Left lung (tissue), 10 donors: ENCODE measurements around the gene PLEKHO2. TPM values are rescaled to one million over a fixed set of nuclear protein-coding genes. Genes with fewer than 3 reads are reported as not detected.

Experiments
- ATAC-seq: fragments of 200-7000 bp; cut with Tn5 transposase; one replicate; pipeline ENCODE4 v1.9.1; 2020; ENCODE audit warnings: moderate library complexity
- DNase-seq, 4 donors: peaks; one replicate each; pipeline ENCODE4 v3.0.0-alpha.2; 2013 to 2020
- H3K27ac ChIP-seq, 2 donors: fragments of 200-600 bp; sonication (generic) in 1 of 2; one replicate each; pipeline versions ENCODE4 v1.5.0 to v1.8.0; 2020 to 2021
- H3K27me3 ChIP-seq, 2 donors: fragments of 200-600 bp; sonication (generic) in 1 of 2; one replicate each; pipeline versions ENCODE4 v1.5.0 to v1.8.0; 2020 to 2021
- H3K36me3 ChIP-seq, 2 donors: fragments of 200-600 bp; sonication (generic) in 1 of 2; one replicate each; pipeline versions ENCODE4 v1.5.0 to v1.8.0; 2020 to 2021
- H3K4me1 ChIP-seq, 2 donors: fragments of 200-600 bp; one replicate each; pipeline ENCODE4 v1.8.0; 2021
- H3K4me3 ChIP-seq, 2 donors: fragments of 200-600 bp; sonication (generic) in 1 of 2; one replicate each; pipeline versions ENCODE4 v1.5.0 to v1.8.0; 2020 to 2021; ENCODE audit warnings: mild to moderate bottlenecking in 1 of 2
- H3K9me3 ChIP-seq, 2 donors: fragments of 200-600 bp; sonication (generic) in 1 of 2; one replicate each; pipeline versions ENCODE4 v1.5.0 to v1.8.0; 2020 to 2021
- intact Hi-C, 2 donors: fragments of 100-400 bp; cut with DNase I; formaldehyde crosslinking; loops; one replicate each; pipeline versions ENCODE4 v1.11.2 to v1.14.2; 2022
- polyA plus RNA-seq, 6 donors: library from polyadenylated mRNA; unstranded; fragments of 120-200 nt; gene quantifications; one replicate each; pipeline ENCODE4 v1.2.1, GENCODE V29; 2013; ENCODE audit not compliant: insufficient read length in 6 of 6
- total RNA-seq, 2 donors: library from RNA; stranded (reverse); fragmentation: NEBNext Ultra II Directional; extraction: Animal tissue kit (Norgen Biotek cat#: 25700); gene quantifications; one replicate each; pipeline ENCODE4 v1.2.1, GENCODE V29; 2021
- TF ChIP-seq, protein P1 (sequence below), 2 donors: fragments of 200-600 bp; sonication (generic) in 1 of 2; IDR thresholded peaks; one replicate each; pipeline versions ENCODE4 v1.5.0 to v1.8.0; 2021; ENCODE audit warnings: antibody characterized with exemption in 2 of 2
- donor health status: DM: no; HTN: yes; CAD: no.
- donor health status: DM: no; HTN: no; CAD: no.

Gene PLEKHO2
- total and polyA plus RNA-seq, 8 donors: 22.0 to 91.8 (median 26.7) TPM

DNA sequence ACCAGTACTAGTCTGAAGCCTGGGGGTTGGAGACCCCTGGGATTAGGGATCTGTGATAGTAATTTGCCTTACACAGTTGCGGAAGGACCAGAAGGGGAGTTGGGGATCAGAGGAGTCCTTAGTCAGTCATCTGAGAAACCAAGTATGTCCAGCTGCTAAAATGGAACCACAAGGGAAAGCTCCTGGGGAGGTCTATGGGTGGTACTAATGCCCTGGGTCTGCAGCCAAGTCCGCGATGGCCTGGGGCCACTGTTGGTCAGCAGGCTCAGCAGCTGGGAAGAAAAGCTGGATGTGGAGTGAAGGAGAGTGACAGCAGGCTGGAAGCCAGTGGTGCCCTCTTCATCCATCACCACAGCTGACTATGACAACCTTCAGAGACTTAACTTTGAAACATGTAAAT lies 67.8 kb downstream of the PLEKHO2 start:
- intact Hi-C loops: loop anchor here in 1 of 2 donors (10.0 kb wide), 1 partner anchor 175 kb away; no protein-coding TSS in a partner anchor
- no peak for ATAC-seq
- Histone ChIP-seq H3K27me3 (peaks cover 0 to 31% of the 10 kb centered on the region in 2 donors), H3K27ac (no peak overlapping the region), H3K4me1 (peaks cover 0 to 30% of the 10 kb centered on the region in 2 donors), H3K9me3 (no peaks in the 10 kb centered on the region), H3K4me3 (no peak overlapping the region), H3K36me3 (no peaks in the 10 kb centered on the region)
- DNase-seq: no peak
- TF ChIP-seq, protein P1, sequence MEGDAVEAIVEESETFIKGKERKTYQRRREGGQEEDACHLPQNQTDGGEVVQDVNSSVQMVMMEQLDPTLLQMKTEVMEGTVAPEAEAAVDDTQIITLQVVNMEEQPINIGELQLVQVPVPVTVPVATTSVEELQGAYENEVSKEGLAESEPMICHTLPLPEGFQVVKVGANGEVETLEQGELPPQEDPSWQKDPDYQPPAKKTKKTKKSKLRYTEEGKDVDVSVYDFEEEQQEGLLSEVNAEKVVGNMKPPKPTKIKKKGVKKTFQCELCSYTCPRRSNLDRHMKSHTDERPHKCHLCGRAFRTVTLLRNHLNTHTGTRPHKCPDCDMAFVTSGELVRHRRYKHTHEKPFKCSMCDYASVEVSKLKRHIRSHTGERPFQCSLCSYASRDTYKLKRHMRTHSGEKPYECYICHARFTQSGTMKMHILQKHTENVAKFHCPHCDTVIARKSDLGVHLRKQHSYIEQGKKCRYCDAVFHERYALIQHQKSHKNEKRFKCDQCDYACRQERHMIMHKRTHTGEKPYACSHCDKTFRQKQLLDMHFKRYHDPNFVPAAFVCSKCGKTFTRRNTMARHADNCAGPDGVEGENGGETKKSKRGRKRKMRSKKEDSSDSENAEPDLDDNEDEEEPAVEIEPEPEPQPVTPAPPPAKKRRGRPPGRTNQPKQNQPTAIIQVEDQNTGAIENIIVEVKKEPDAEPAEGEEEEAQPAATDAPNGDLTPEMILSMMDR (IDR thresholded peaks at IDR 0.05): no peak

DNA sequence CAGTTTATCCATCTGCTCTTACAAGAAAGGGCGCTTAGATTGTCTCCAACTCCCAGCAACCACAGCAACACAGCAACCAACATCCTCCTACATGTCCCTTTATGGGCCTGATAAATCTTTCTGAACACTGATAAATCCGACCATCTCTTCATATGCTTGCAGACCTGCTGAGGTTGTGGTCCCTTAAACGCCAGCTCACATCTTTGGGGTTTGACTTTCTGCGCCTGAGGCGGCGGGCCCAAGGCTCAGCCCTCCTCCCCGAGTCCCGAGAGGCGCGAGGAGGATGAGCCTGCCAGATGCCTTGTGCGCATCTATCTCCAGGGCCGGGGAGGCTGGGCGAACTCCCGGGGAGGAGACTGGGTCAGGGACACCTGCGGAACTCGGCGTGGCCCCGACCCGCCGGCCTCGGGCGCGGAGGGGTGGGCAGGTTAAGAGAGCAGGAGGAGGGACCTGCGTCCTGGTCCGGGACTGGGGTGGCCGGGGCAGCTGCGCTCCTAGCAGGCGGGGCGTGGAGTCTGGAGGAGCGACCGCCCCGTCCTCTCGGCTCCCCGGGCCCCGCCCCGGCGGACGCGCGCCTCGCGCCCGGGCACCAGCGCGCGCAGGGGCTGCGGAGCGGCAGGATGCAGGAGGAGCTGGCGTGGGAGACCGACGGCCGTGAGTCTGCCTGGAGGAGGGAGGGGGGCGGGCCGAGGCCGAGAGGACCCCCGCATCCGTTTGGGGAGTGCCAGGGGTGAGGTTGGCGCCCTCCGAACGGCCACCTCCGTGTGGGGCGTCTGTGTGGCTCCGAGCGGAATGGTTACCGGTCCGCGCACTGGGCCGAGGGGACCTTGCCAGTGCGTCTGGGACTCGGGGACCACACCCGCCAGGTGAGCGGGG lies 69.8 kb downstream of the PLEKHO2 start, which contains the start of gene ANKDD1A:
TSS of gene ANKDD1A (plus strand) at position 592 of the 876 bp plus-strand sequence. CDS start at position 621, 29 bp downstream.
- TF ChIP-seq, protein P1 (IDR thresholded peaks at IDR 0.05): no peak
- H3K4me3 ChIP-seq: peak within 1 kb of the TSS; percentile 44 to 52
- no peaks in the 10 kb centered on the region for H3K36me3 ChIP-seq
- H3K27ac ChIP-seq: no peak within 1 kb of the TSS
- H3K9me3 ChIP-seq: no peaks in the 10 kb centered on the region
- peak; percentile 97 for ATAC-seq
- H3K4me1 ChIP-seq: peaks cover 0 to 14% of the 10 kb centered on the region in 2 donors
- peaks cover 0 to 31% of the 10 kb centered on the region in 2 donors for H3K27me3 ChIP-seq
- intact Hi-C loops: no loop called here
- DNase-seq: peak; percentile 60 to 88 (median 68)

DNA sequence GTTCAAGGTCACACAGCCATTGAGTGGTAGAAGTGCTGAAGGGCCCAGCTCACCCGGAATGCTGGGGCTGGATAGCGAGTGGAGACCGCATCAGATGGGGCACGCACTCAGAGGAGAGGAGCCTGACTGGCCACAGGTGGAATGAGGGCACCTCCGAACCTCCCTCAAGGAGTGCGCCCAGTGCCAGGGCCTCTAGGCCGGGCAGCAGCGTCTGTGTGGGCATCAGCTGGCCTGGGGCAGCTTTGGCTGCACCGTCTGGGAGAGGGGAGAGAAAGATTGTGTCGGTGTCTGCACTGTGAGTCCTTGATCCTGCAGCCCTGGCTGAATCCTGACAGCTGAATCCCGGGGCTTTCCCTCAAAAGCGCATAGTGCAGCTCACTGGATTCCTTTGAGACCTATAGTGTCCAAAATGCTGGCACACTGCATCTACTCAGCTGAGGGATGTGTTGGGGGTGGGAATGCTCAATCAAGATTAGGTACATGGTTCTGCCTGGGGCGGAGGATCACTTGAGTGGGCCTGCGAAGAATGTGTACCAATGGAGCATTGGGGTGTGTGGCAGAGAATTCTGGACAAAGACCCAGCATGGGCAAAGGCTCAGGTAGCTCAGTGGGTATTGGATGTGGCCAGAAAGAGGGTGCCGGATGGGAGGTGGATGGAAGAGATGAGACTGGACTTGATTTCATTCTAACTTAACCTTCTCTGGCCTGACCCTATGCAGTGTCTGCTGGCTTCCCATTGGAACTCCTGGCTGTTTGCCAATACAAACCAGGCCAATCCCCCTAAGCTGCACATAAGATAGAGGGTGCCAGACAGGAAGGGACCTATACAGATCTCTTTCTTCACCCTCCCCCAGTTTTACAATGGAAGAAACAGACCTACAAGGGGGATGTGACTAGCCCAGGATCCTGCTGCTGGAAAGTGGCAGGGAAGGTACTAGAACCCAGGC lies 70.9 kb downstream of the PLEKHO2 start:
- H3K4me1 ChIP-seq: peaks cover 0 to 14% of the 10 kb centered on the region in 2 donors
- H3K9me3 ChIP-seq: no peaks in the 10 kb centered on the region
- H3K36me3 ChIP-seq: no peaks in the 10 kb centered on the region
- TF ChIP-seq, protein P1 (IDR thresholded peaks at IDR 0.05): no peak
- peak overlapping the region in 1 of 2 donors; percentile 52 for H3K4me3 ChIP-seq
- ATAC-seq (peak; percentile 4), DNase-seq (no peak)
- intact Hi-C loops: no loop called here
- no peak overlapping the region for H3K27ac ChIP-seq
- peaks cover 0 to 31% of the 10 kb centered on the region in 2 donors for H3K27me3 ChIP-seq

DNA sequence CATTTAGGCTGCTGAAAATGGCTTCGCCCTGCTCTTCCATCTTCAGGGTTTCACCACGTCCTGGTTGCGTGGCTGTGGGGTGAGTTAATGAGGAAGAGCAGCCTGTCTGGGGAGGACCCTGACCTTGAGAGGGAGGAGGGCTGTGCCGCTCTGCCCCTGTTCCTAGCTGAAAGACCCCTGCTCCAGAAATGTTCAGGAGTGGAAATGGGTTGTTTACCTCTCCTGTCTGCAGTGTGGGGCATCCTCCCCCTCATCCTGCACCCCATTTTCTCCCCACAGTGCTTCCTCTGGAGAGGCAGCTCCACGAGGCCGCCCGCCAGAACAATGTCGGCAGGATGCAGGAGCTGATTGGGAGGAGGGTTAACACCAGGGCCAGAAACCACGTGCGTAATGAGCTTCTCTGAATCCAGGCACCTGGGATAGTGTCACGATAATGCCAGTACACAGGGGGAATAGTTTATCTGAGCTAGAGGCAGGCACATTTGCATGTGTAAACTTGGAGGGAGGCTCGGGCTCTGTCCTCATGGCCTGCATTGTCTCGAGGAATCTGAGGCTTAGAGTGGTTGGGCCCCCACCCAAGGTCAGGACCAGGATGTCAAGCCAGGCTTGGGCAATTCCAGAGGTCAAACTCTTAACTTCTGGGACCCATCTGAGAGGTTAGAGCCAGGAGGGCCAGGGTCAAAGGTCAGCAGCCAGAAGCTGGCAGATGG lies 74.0 kb downstream of the PLEKHO2 start:
- intact Hi-C loops: no loop called here
- Histone ChIP-seq H3K9me3 (no peaks in the 10 kb centered on the region), H3K27me3 (peaks cover 0 to 20% of the 10 kb centered on the region in 2 donors), H3K36me3 (no peaks in the 10 kb centered on the region), H3K4me1 (peaks cover 0 to 14% of the 10 kb centered on the region in 2 donors), H3K4me3 (no peak overlapping the region), H3K27ac (no peak overlapping the region)
- ATAC-seq: no peak
- TF ChIP-seq, protein P1 (IDR thresholded peaks at IDR 0.05): no peak
- DNase-seq: no peak
